Measurements from ENCODE around the gene NAP1L5. TPM values are rescaled to one million over a fixed set of nuclear protein-coding genes. Genes with fewer than 3 reads are reported as not detected.

The NAP1L5 gene
- total RNA-seq, 2 donors from 2014 or later = 1.2 to 1.5 TPM

GRCh38 chr4:88743696-88744095 lies 46.1 kb upstream of the NAP1L5 start:
- TF ChIP-seq CTCF (conservative IDR thresholded peaks at IDR 0.05) = no peak
- Histone ChIP-seq H3K27me3 (ENCODE audit: control insufficient read depth, insufficient read depth, low read length, poor library complexity, severe bottlenecking) (no peaks in the 10 kb centered on the region), H3K9me3 (ENCODE audit: control insufficient read depth, low read length) (no peaks in the 10 kb centered on the region), H3K4me3 (ENCODE audit: low read length) (no peak overlapping the region), H3K36me3 (ENCODE audit: control insufficient read depth, insufficient read depth, low read length) (peaks cover 9% of the 10 kb centered on the region), H3K4me1 (ENCODE audit: control insufficient read depth, insufficient read depth, low read length) (no peaks in the 10 kb centered on the region), H3K27ac (ENCODE audit: low read depth, low read length) (no peak overlapping the region), H3K9ac (ENCODE audit: extremely low read depth, low read length, poor library complexity, severe bottlenecking) (no peak overlapping the region)
- no peak overlapping the region for H3K27ac Mint-ChIP-seq
- no peaks in the 10 kb centered on the region for H3K9me3 Mint-ChIP-seq
- H3K4me1 Mint-ChIP-seq = no peaks in the 10 kb centered on the region
- no peak overlapping the region for H3K4me3 Mint-ChIP-seq
- WGBS, 2 experiments (ENCODE audit: insufficient coverage in 1 of 2, insufficient read length in 1 of 2) = 97 to 100% methylated on average over 2 to 3 of the region's 3 CpGs
- H3K27me3 Mint-ChIP-seq (ENCODE audit: insufficient read depth) = no peaks in the 10 kb centered on the region
- DNase-seq = no peak
- H3K36me3 Mint-ChIP-seq (ENCODE audit: low read depth) = peaks cover 18% of the 10 kb centered on the region

- no peak overlapping the region for H3K4me3 Mint-ChIP-seq
- DNase-seq = no peak
- Histone ChIP-seq H3K27me3 (ENCODE audit: control insufficient read depth, insufficient read depth, low read length, poor library complexity, severe bottlenecking) (no peaks in the 10 kb centered on the region), H3K27ac (ENCODE audit: low read depth, low read length) (no peak overlapping the region), H3K4me1 (ENCODE audit: control insufficient read depth, insufficient read depth, low read length) (no peaks in the 10 kb centered on the region), H3K9me3 (ENCODE audit: control insufficient read depth, low read length) (no peaks in the 10 kb centered on the region), H3K9ac (ENCODE audit: extremely low read depth, low read length, poor library complexity, severe bottlenecking) (no peak overlapping the region), H3K4me3 (ENCODE audit: low read length) (no peak overlapping the region), H3K36me3 (ENCODE audit: control insufficient read depth, insufficient read depth, low read length) (peaks cover 3% of the 10 kb centered on the region)
- no peaks in the 10 kb centered on the region for H3K9me3 Mint-ChIP-seq
- H3K4me1 Mint-ChIP-seq = peaks cover 3% of the 10 kb centered on the region
- no peak overlapping the region for H3K27ac Mint-ChIP-seq
- no peaks in the 10 kb centered on the region for H3K27me3 Mint-ChIP-seq (ENCODE audit: insufficient read depth)
- whole genome bisulfite sequencing, 2 experiments (ENCODE audit: insufficient coverage in 1 of 2, insufficient read length in 1 of 2) = 94 to 100% methylated on average over 2 of the region's 2 CpGs
- H3K36me3 Mint-ChIP-seq (ENCODE audit: low read depth) = peaks cover 10% of the 10 kb centered on the region
- no peak for TF ChIP-seq CTCF (conservative IDR thresholded peaks at IDR 0.05)
Observed at GRCh38 chr4:88742561-88742960, 44.9 kb upstream of the NAP1L5 start.

- DNase-seq = no peak
- Mint-ChIP-seq H3K9me3 (no peaks in the 10 kb centered on the region), H3K27me3 (ENCODE audit: insufficient read depth) (no peaks in the 10 kb centered on the region), H3K27ac (no peak overlapping the region), H3K4me1 (peaks cover 9% of the 10 kb centered on the region), H3K36me3 (ENCODE audit: low read depth) (no peaks in the 10 kb centered on the region), H3K4me3 (no peak overlapping the region)
- H3K4me3 ChIP-seq (ENCODE audit: low read length) = no peak overlapping the region
- H3K27ac ChIP-seq (ENCODE audit: low read depth, low read length) = no peak overlapping the region
- no peak overlapping the region for H3K9ac ChIP-seq (ENCODE audit: extremely low read depth, low read length, poor library complexity, severe bottlenecking)
- no peak for TF ChIP-seq CTCF (conservative IDR thresholded peaks at IDR 0.05)
- WGBS, 2 experiments (ENCODE audit: insufficient coverage in 1 of 2, insufficient read length in 1 of 2) = 95 to 96% methylated on average over 4 of the region's 4 CpGs
- H3K36me3 ChIP-seq (ENCODE audit: control insufficient read depth, insufficient read depth, low read length) = no peaks in the 10 kb centered on the region
- no peaks in the 10 kb centered on the region for H3K4me1 ChIP-seq (ENCODE audit: control insufficient read depth, insufficient read depth, low read length)
- H3K27me3 ChIP-seq (ENCODE audit: control insufficient read depth, insufficient read depth, low read length, poor library complexity, severe bottlenecking) = no peaks in the 10 kb centered on the region
- H3K9me3 ChIP-seq (ENCODE audit: control insufficient read depth, low read length) = no peaks in the 10 kb centered on the region
Observed at GRCh38 chr4:88738180-88738579, 40.6 kb upstream of the NAP1L5 start.

All from endodermal cell (in vitro differentiated cells).